GM21526 (cell line): ENCODE measurements around the gene ARHGAP18.

ENCODE experiments used
- ATAC-seq: cut with Tn5 transposase; IDR thresholded peaks from one replicate; pipeline ENCODE4 v1.9.1; 2021; ENCODE audit warnings: moderate library complexity; ENCODE audit not compliant: unreplicated experiment, low FRiP score

The ARHGAP18 gene

GRCh38 chr6:129672341-129672682, 37.7 kb downstream of the ARHGAP18 start:
- no peak for ATAC-seq

GRCh38 chr6:129671442-129672340, 38.3 kb downstream of the ARHGAP18 start:
- ATAC-seq = peak; percentile 72

DNA sequence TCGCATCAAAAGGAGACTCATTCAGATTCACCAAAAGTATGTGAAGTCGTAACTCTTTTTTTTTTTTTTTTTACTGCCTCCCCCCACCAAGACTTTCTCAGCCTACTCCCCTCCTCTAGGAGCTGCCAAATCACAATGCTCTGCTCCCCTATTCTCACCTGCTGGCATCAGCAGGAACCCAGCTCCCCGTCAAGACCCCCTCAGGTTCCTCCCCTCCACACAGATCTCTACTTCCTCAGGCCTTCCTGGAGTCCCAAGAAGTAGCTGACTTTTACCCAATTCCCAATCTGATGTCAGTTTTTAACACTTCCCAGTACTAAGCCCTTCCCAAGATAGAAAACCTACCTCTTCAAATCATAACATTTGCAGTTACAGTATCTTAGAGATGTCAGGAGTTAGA, 39.3 kb downstream of the ARHGAP18 start:
- ATAC-seq = no peak

DNA sequence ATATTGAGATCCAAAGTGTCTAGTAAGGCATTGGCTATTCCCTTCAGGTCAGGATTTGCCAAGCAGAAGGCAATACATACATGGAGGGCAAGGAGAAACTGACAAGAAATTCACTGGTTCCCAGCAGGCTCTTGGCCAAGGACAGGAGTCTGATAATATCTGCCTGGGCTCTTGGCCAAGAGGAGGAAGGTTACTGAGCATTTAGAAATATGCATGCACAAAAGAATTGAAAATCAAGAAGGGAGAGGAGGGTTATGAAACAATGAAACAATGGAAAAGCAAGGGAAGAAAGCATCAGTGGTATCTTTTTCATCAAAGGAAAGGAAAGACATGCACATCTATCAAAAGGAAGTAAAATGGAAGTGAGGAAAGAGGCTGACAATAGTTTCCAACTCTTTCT, 42.4 kb downstream of the ARHGAP18 start:
- no peak for ATAC-seq

GRCh38 chr6:129667034-129667433, 42.9 kb downstream of the ARHGAP18 start:
- ATAC-seq = no peak

GRCh38 chr6:129665555-129665954, 44.4 kb downstream of the ARHGAP18 start:
- ATAC-seq = no peak

GRCh38 chr6:129663531-129663930, 46.4 kb downstream of the ARHGAP18 start:
- ATAC-seq = no peak

DNA sequence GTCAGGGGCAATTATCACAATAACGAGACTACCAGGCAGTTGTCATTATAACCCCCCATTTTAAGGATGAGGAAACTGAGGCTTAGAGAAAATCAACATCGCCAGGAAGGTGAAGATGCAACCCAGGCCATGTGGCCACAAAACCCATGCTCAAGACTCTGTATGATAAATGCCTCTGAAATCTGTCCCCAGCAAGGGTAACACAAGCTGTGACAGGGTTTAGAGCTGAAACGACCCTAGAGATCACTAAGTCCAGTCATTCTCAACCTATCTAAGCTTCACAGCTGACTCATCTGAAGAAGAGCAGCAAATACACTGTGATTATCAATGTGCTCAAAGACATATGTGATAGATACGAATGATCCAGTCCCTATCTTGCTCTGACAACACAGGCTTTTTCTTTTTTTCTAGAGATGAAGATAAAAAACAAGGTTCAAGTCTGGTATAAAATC, 47.0 kb downstream of the ARHGAP18 start:
- peak; percentile 60 for ATAC-seq

DNA sequence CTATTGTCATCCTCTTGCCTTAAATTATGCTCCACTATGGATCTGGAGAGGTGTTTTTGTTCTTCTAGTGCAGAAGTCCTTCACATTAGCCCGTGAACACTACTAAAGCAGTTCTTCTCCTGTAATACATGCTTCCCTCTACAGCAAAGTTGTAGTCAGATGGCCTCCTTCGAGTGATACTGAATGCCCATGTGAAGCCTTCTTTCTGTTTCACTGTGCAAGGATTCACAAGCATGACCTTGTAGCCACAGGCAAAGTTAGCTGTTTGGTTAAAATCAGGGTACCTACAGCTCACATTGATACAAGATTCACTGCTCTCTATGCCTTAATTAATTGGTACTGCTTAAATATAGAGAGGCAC, 47.6 kb downstream of the ARHGAP18 start:
- peak; percentile 75 for ATAC-seq

DNA sequence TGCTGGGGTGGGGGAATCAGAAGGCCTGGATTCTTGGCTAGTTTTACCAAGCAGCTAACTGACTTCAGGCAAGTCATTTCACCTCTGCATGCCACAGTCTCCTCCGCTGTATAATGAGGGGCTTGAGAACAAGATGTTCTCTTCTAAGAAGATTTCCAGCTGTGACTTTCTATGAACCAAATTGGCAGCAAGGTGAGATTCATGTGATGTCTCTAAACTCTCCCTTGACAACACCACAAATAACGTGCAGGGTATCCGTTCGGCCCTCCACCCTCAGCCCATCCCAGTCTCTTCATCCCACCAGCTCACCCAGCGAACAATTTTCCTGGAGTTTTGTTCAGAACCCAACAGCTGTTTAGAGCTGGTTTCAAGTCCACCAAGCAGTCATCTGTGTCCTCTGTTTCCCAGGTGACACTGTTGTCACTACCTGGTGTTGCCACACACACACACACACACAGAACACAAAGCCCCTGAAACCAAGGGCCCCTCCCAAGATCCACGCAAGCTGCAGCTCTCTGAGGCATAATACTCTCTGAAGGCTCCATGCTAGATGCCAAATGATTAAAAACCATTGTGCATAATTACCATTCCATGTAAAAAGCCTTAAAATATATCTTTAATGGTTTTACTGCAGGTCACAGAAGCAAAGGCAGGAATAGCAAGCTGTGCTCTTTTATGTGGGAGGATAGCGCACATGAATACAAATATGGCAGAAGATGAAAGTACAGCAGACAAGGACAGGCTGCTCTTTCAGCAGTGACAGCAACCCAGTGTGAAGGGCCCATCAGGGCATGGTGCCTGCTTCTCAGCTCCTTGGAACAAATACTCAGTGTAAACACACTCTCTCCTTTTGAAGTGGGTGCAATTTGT, 48.2 kb downstream of the ARHGAP18 start:
- ATAC-seq = peak; percentile 26

- ATAC-seq = no peak
Observed at GRCh38 chr6:129660346-129660676, 49.7 kb downstream of the ARHGAP18 start.

- ATAC-seq = no peak
Observed at GRCh38 chr6:129659590-129660345, 50.2 kb downstream of the ARHGAP18 start.

DNA sequence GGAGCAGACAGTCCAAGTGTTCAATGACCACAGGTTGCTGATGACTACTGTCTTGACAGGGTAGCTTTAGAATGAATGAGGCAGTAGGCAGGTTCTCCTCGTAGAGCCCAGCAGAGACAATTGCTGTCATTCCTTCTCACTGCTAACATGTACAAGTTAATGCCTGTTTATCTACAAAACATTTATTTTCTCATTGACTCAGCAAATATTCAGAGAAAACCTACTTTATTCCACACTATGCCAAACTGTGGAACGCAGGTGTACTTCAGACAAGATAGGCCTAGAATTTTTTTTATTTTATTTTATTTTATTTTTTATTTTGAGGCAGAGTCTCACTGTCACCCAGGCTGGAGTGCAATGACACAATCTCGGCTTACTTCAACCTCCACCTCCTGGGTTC, 50.8 kb downstream of the ARHGAP18 start:
- ATAC-seq = no peak

DNA sequence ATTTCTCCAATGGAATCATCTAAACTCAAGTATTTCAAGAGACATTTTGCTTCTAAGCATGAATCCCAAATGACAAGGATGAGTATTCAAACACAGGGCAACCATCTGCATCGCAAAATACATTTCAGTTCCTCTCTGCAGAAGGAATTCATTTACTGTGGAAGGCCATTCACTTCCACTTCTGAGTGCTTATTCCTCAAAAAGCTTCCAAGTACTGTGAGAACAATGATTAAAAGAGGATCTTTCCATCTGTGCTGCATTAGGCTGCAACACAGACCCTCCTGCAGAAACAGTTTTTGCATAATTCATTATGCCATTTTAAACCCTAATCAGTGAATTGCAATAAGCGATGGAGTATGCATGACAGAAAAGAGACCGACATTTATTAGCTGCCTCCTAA, 52.5 kb downstream of the ARHGAP18 start:
- no peak for ATAC-seq

GRCh38 chr6:129655334-129655733, 54.6 kb downstream of the ARHGAP18 start:
- ATAC-seq = no peak

DNA sequence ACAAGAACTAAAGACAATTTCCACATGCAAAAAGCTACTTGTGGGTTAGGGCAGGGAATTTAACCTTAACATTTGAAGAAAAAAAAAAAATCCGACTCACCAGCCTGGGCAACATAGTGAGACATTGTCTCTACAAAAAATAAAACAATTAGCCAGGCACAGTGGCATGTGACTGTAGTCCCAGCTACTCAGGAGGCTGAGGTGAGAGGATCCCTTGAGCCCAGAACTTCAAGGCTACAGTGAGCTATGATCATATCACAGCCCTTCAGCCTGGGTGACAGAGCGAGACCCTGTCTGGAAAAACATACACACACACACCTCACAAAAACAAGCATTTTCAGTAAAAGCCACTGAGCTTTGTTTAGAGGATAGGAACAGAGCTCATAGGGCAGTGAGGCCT, 56.2 kb downstream of the ARHGAP18 start:
- no peak for ATAC-seq

DNA sequence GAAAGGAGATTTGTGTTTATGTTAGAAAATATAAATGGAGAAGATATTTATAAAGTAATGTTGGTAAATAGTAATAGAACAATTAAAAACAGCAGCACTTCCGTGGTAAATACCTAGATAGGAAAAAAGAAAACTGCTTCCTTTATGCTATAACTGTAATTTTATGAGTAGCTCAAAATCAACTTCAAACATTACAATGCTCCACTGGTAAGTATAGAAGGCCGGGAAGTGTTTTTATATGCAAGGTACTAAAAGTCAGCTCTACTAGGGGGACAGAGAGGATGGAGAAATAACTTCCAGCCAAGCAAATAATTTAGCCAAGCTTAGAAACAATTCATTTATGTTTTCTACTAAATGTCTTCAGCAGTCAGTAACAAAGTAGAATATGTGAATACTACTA, 56.7 kb downstream of the ARHGAP18 start:
- ATAC-seq = no peak

DNA sequence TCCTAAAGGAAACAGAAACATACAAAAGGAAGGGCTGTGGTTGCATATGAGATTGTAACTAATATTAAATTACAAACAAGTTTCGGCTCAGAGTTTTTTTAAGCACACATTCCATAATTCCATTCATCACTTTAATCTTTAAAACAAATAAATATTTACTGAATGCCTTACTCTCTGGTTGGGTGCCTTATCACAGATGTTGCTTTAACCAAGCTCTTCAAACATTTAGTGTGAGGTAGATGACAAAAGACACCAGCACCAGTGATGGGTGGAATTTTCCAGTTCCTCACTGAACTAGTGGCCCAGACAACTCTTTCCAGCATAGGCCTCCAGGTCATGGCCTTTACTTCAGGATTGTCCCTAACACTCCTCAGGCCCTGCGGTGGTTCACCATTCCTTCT, 58.7 kb downstream of the ARHGAP18 start:
- ATAC-seq = no peak

GRCh38 chr6:129648819-129649491, 61.0 kb downstream of the ARHGAP18 start:
- ATAC-seq = no peak

GRCh38 chr6:129647044-129647443, 62.9 kb downstream of the ARHGAP18 start:
- peak; percentile 9 for ATAC-seq
